ENCODE data around the gene CLDN16. TPM values are rescaled to one million over a fixed set of nuclear protein-coding genes. Genes with fewer than 3 reads are reported as not detected.

Gene CLDN16
- total and polyA plus RNA-seq, 9 donors = 0.06 to 5.2 (median 0.25) TPM; not detected in 2

DNA sequence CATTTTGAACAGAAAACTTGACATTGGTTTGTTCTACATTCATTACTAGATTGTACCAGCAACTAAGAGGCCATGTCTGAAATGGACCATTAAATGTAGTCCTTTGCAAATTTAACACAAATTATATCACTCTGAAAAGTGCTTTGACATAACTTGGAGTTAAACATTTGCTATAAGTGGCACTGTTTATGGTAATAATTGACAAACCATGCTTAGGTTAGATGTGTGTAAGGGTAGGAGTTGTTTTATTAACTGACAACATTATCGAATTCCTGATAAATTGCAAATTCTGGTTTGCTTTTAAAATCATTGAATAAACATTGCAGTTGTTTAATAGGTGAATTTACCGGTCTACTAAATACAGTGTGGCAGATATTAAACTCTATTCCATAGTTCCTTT, 67.9 kb downstream of the CLDN16 start:
- TF ChIP-seq, protein P1, sequence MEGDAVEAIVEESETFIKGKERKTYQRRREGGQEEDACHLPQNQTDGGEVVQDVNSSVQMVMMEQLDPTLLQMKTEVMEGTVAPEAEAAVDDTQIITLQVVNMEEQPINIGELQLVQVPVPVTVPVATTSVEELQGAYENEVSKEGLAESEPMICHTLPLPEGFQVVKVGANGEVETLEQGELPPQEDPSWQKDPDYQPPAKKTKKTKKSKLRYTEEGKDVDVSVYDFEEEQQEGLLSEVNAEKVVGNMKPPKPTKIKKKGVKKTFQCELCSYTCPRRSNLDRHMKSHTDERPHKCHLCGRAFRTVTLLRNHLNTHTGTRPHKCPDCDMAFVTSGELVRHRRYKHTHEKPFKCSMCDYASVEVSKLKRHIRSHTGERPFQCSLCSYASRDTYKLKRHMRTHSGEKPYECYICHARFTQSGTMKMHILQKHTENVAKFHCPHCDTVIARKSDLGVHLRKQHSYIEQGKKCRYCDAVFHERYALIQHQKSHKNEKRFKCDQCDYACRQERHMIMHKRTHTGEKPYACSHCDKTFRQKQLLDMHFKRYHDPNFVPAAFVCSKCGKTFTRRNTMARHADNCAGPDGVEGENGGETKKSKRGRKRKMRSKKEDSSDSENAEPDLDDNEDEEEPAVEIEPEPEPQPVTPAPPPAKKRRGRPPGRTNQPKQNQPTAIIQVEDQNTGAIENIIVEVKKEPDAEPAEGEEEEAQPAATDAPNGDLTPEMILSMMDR (IDR thresholded peaks at IDR 0.05) = no peak
- TF ChIP-seq EP300 (IDR thresholded peaks at IDR 0.05) = no peak
- TF ChIP-seq POLR2A (IDR thresholded peaks at IDR 0.05) = no peak
- Histone ChIP-seq H3K36me3 (no peaks in the 10 kb centered on the region), H3K27ac (no peak overlapping the region), H3K27me3 (no peaks in the 10 kb centered on the region), H3K4me1 (ENCODE audit: insufficient read depth) (no peaks in the 10 kb centered on the region), H3K9me3 (no peaks in the 10 kb centered on the region), H3K4me3 (no peak overlapping the region)
- intact Hi-C loops (cut with DNase I) = loop anchor here in 1 of 4 donors (2.0 kb wide), 1 partner anchor 45 kb away; no protein-coding TSS in a partner anchor
- 48 to 78% (median 57%) methylated on average over 2 of the region's 2 CpGs for WGBS, 3 donors
- DNase-seq = no peak

DNA sequence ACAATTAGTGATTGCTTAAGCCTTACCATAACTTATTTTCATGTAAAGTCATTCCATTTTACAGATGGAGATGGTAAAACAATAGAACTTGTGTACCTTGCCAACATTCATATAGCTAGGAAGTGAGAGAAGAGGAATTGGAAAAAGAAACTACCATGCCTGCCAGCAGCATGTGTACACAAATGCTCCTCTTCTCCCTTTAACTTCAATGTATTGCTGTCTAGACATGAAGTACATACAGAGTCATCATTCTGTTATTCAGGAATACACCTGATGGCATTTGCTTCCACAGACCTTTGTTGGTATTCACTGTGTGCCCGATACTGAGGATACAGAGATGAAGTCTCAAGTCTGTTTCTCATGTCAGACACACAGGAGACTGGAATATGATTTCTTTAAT, 68.8 kb downstream of the CLDN16 start:
- Histone ChIP-seq H3K4me1 (ENCODE audit: insufficient read depth) (no peaks in the 10 kb centered on the region), H3K9me3 (no peaks in the 10 kb centered on the region), H3K4me3 (no peak overlapping the region), H3K36me3 (no peaks in the 10 kb centered on the region), H3K27ac (no peak overlapping the region), H3K27me3 (no peaks in the 10 kb centered on the region)
- DNase-seq = no peak
- WGBS, 3 donors = 92 to 94% (median 93%) methylated on average over 1 of the region's 1 CpG
- intact Hi-C loops (cut with DNase I) = no loop called here
- TF ChIP-seq POLR2A (IDR thresholded peaks at IDR 0.05) = no peak
- TF ChIP-seq EP300 (IDR thresholded peaks at IDR 0.05) = no peak

DNA sequence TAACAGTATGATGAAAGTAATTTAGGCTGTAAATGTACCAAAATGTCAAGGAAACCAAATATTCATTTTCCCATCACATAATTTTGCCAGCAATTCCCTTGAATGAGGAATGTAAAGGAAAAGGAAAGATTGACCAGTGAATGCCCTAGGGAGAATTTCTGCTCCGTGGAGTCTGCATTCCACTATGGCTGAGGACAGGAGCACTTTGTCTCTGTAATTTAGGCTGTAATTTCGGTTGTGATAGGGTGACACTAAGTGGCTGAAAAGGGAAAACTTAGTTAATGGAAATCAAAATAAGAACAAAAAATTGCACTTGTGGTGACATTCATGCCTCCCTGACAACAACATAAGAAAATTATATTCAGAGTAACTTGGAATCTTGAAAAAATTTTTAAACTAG, 70.1 kb downstream of the CLDN16 start:
- Histone ChIP-seq H3K27ac (no peak overlapping the region), H3K9me3 (no peaks in the 10 kb centered on the region), H3K4me1 (ENCODE audit: insufficient read depth) (no peaks in the 10 kb centered on the region), H3K36me3 (no peaks in the 10 kb centered on the region), H3K4me3 (no peak overlapping the region), H3K27me3 (no peaks in the 10 kb centered on the region)
- intact Hi-C loops (cut with DNase I) = no loop called here
- TF ChIP-seq, protein P1 (IDR thresholded peaks at IDR 0.05) = no peak
- no peak for TF ChIP-seq EP300 (IDR thresholded peaks at IDR 0.05)
- no peak for TF ChIP-seq POLR2A (IDR thresholded peaks at IDR 0.05)
- 17 to 25% (median 19%) methylated on average over 2 of the region's 2 CpGs for WGBS, 3 donors
- no peak for DNase-seq

Other genes with a start within 250 kb of the CLDN16 start
- 100 to 1,000 TPM in 1 of 7 donors, 10 to 100 TPM in 4, 1 to 10 TPM in 2; 1.8 to 258 (median 13.2) TPM for gene CLDN1, start 65.7 kb upstream of the CLDN16 start, total RNA-seq
- gene CLDN1, start 65.7 kb upstream of the CLDN16 start, polyA plus RNA-seq = 10 to 100 TPM in 1 of 2 donors, 1 to 10 TPM in 1; 9.9 to 21.5 TPM
- not detected for gene TMEM207, start 61.7 kb downstream of the CLDN16 start, total RNA-seq
- not detected for gene TMEM207, start 61.7 kb downstream of the CLDN16 start, polyA plus RNA-seq
- 10 to 100 TPM in 3 of 7 donors, 1 to 10 TPM in 4; 5.0 to 20.3 (median 10.0) TPM for gene IL1RAP, start 125.9 kb downstream of the CLDN16 start, total RNA-seq
- gene IL1RAP, start 125.9 kb downstream of the CLDN16 start, polyA plus RNA-seq = 1 to 10 TPM; 3.2 to 7.8 TPM

All from ovary (tissue), 9 donors.